Stimulated activated CD8-positive, alpha-beta memory T cell treated with anti-CD3 and anti-CD28 coated beads, Interleukin-7, amount 100 ng/mL, for 48 hours (primary cell): ENCODE results near the gene SF3B3.
A peak's percentile ranks its signal among the peaks of the same experiment; 100 is the strongest.
"Not testable (repeated sequence)": the region's sequence is repeated elsewhere in the genome, so short reads cannot be mapped to it uniquely, and the experiment has no call there.

Source experiments
- DNase-seq, 2 donors: peaks; one replicate each; pipeline ENCODE4 v3.0.0-alpha.2; 2020; ENCODE audit warnings: low read depth in 1 of 2; ENCODE audit errors: extremely low read depth in 1 of 2

SF3B3 gene

DNA sequence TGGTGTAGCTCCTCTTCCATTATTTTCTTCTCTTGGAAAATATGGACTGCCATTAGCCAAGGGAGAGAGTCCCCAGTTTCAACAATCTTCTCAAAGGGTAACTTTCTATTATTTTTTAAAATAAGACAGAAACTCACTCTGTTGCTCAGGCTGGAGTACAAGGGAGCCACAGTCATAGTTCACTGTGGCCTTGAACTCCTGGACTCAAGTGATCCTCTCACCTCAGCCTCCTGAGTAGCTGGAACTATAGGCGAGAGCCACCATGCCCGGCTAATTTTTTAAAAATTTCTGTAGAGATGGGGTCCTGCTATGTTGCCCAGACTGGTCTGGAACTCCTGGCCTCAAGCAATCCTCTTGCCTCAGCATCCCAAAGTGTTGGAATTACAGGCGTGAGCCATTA, 13.4 kb upstream of the SF3B3 start:
- DNase-seq: no peak

DNA sequence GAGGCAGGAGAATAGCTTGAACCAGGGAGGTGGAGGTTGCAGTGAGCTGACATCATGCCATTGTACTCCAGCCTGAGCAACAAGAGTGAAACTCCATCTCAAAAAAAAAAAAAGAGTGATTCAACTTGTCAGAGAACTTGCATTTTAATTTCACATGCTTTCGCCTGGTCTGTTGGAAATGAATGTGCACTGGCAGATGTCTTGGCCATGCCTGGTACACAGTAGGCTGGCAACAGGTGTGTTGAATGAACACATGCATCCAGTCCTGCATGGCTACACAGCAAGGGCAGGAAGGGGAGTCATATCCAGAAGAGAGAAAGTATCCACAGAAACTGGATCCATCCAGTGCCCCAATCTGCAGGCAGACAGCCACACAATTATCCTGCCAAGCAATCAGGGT, 11.8 kb upstream of the SF3B3 start:
- no peak for DNase-seq

DNA sequence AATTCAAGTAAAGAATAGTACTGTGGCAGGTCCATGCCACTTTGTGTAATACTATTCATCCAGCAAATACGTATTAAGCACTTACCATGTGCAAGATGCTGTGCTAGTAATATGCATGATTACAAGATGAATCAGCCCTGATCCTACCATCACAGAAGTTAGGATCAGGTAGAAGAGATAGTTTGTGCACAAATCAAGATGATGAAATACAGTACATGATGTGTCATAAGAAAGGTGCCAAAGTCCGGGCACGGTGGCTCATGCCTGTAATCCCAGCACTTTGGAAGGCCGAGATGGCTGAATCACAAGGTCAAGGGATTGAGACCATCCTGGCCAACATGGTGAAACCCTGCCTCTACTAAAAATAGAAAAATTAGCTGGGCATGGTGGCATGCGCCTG, 11.2 kb upstream of the SF3B3 start:
- DNase-seq: no peak

DNA sequence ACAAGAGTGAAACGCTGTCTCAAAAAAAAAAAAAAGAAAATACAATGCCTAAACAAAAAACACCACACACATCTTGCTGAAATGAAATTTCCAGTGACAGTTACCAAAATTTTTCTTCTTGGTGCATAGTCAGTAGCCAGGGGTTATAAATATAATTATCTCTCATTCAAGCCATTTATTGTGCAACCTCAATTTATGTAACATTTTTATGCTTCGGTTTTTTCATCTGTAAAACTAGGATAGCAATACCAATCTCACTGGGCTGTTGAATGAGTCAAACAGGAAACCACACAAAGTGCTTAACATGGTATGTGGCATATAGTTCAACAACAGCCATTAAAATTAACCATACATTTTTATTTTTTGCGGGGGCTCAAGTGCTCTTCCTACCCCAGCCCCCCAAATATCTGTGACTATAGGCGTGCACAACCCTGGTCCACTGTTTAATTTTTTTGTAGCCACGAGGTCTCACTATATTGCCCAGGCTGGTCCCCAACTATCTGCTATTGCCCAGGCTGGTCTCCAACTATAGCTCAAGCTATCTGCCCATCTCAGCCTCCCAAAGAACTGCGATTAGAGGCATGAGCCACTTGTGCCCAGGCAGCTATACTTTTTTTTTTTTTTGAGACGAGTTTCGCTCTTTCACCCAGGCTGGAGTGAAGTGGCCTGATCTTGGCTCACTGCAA, 2.9 kb upstream of the SF3B3 start:
- no peak for DNase-seq

DNA sequence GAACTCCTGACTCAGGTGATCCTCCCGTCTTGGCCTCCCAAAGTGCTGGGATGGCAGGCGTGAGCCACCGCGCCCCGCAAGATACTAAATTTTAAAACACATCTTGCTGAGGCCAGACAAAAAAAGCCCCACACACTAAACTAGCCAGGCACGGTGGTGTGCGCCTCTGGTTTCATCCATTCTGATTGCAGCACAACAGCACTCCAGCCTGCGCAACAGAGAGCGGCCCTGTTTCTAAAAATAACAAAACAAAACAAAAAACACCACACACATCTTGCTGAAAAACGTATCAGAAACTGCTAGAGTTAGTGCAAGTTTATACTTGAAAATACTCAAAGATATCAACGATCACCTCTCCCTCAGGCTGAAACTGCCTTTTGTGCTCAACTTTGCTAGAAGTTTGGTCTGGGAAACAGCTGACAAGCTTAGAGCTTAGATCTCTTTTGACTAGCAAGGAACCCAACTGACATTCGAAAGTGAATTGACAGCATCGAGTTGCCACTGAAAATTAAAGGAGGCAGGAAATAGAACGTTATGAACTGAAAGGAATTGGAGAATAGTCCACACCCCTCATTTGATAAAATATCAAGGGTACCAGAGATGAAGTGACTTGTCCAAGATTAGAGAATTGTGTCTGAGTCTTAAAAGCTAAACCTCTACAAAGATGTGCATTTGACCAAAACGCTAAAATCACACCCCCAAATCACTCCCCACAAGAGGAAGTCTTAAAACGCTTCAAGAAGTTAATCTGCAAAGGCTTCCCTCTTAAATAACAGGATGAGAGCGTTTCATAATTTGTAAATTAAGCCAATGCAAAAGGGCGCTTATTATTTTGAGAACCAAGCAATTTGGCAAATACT, 1.2 kb upstream of the SF3B3 start:
- DNase-seq: no peak

DNA sequence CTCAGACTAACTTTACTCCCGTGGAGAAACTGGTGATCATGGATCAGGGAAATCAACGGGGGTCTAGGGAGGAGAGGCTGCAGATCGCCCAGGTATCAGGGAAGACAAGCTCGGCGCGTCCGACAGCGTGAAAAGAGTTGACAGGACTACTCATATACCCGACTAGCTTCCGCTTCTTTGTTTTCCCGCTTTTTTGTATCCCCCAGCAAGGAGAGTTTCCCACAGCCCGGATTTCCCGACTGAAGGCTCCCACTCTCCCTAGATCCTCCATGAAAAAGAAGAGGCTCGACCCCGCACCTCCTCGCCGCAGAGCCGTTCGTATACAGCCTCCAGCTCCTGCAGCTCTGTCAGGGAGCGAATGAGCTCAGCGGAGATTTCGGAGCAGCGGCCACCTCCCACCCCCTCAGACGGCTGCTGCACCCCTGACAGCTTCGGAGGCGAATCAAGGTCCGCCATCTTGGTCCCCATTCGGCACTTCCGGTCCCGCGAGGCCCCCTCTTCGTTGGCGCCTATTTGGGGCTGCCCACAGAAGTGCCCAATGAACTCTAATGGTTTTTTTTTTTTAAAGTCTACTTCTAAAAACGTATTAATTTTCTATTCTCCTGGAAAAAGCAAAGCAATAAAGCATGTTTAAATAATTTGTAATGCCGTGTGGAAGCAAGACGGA, 407 bp upstream of the SF3B3 start, which contains the start of gene COG4:
TSS of gene COG4 (minus strand) at position 479 of the 667 bp plus-strand sequence. CDS start at position 468, 11 bp downstream.
- peak; percentile 79 to 90 for DNase-seq

DNA sequence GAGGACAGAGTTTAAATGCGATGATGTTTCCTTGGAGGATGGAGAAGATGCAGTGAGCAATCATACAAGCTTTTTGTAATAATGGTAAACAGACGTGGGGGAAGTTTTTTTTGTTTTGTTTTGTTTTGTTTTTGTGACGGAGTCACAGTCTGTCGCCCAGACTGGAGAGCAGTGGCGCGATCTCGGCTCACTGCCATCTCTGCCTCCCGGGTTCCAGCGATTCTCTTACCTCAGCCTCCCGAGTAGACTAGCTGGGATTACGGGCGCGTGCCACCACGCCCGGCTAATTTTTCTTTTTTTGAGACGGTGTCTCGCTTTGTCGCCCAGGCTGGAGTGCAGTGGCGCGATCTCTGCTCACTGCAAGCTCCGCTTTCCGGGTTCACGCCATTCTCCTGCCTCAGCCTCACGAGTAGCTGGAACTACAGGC, 796 bp downstream of the SF3B3 start:
- not testable (repeated sequence) for DNase-seq

DNA sequence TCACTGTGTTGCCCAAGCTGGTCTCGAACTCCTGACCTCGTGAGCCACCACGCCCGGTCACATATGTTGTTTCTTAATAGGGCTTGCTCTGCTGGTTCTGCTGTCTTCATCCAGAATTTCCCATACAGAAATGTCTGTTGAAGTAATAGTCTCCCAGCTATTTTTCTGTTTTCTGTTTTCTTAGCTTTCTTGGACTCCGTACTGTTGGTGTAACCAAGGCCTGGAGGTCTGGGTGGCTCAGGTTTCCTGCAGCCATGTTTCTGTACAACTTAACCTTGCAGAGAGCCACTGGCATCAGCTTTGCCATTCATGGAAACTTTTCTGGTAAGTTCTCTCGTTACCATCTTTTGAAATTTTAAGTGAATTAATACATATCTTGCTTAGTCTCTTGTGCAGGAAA, 2.8 kb downstream of the SF3B3 start:
- no peak for DNase-seq

DNA sequence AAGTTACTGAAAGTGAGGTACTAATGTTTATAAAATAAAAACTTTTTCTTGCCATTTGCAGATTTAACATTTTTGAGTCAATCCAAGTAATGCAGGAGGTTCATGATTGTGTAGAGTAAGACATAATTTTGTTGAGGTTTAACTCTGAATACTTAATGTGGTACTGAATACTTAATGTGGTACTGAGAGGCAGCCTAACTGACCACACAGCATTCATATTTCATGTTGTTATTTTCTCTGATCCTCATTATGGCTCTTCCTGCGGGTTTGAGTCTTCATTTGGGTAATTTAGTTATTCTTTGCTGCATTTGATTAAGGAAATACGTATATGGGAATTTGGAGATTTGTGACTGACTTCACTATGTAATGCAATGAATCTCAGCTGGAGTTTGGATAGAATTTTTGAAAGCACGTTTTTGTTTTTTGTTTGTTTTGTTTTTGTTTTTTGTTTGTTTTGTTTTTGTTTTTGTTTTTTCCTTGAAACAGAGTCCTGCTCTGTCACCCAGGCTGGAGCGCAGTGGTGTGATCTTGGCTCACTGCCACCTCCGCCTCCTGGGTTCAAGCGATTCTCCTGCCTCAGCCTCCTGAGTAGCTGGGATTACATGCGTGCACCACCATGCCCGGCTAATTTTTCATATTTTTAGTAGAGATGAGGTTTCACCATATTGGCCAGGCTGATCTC, 3.8 kb downstream of the SF3B3 start:
- no peak for DNase-seq

DNA sequence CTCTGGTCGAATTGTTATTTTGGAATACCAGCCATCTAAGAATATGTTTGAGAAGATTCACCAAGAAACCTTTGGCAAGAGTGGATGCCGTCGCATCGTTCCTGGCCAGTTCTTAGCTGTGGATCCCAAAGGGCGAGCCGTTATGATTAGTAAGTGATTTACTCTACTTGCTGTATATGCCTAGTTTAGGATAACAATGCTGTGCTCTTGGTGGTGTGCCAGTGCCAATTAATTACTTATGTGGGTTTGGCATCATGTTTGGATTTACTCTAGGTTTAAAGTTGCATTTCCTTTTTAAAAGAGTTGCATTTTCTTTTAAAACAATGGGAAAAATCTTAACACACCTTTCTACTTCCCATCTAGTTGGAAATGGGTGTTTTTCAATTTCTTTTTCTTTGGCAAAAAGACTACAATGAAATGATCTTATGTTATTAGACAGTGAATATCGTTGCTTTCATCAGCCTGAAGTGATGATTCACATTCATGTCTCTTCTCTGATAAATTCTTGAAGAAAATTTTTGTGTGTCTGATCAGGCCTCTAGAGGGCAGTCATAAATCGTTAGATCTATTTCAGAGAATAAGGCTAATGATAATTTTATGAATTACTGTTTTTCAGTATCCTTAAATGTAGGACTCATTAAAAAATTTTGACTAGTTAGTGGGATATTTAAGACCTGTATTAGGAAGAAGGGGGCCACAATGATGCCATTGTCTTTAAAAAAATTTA, 5.6 kb downstream of the SF3B3 start:
- no peak for DNase-seq

DNA sequence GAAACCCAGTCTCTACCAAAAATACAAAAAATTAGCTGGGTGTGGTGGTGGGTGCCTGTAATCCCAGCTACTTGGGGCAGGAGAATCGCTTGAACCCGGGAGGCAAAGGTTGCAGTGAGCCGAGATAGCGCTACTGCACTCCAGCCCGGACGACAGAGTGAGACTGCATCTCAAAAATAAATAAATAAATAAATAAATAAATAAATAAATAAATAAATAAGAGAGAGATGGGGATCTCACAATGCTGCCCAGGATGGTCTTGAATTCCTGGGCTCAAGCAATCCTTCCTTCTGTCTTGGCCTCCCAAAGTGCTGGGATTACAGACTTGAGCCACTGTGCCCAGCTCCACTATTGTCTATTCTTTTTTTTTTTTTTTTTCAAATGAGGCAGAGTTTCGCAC, 6.3 kb downstream of the SF3B3 start:
- not testable (repeated sequence) for DNase-seq

DNA sequence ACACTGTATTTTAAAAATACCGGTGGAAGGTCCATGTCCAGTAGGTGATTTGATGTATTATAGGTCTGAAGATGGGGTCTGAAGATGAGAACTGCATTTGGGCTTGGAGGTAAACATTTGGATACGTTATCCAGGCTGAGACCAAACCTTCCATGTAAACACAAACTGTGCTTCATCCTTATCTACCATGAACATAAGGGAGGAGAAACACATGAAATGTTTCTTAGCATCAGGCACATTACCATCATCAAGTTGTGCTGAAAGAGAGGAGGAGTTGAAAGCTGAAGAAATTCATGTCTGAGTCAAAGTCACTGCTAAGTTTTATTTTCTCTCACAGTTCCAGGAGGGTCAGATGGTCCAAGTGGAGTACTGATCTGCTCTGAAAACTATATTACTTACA, 11.4 kb downstream of the SF3B3 start:
- no peak for DNase-seq

DNA sequence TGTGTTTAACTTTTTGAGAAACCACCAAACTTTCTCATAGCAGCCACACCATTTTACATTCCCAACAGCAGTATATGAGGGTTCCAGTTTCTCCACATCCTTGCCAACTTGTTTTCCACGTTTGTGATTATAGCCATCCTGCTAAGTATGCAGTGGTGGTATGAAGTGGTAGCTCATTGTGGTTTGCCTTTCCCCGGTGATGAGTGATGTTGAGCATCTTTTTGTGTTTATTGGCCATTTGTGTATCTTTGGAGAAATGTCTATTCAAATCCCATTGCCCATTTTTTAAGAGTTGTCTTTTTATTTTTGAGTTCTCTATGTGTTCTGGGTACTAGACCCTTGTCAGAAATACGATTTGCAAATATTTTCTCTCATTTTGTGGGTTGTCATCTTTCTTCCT, 17.4 kb downstream of the SF3B3 start:
- no peak for DNase-seq

DNA sequence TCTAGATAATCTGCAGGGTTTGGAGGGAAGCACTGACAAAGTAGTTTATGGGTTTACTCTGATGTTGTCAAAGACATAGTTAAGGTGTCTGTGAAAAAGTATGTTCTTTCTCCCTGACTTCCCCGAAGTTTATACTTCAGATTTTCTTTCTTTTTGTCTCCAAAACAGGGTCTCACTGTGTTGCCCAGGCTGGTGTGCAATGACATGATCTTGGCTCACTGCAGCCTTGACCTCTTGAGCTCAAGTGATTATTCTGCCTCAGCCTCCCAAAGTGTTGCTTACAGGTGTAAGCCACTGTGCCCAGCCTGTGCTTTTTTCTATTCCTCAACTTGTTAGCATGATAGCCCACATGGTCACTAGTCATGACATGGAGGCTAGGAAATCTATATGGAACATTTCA, 20.9 kb downstream of the SF3B3 start:
- DNase-seq: no peak

DNA sequence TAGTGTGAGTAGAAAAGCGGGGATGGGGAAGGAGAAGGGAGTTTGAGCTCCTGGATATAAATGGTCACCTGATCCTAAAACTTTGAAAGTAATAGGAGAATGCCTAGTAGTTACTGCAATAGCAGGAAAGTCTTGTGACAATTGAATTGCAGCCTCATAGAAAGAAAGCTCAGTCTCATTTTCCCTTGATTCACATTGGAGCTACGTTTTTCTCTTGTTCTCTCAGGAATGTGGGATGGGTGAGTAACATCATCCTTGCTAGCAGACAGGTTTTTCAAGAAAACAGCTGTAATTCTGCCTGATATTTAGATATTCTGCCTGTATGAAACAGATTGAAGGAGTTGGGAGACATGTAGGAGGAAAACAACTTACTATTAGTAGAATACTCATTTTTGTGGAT, 25.3 kb downstream of the SF3B3 start:
- no peak for DNase-seq

DNA sequence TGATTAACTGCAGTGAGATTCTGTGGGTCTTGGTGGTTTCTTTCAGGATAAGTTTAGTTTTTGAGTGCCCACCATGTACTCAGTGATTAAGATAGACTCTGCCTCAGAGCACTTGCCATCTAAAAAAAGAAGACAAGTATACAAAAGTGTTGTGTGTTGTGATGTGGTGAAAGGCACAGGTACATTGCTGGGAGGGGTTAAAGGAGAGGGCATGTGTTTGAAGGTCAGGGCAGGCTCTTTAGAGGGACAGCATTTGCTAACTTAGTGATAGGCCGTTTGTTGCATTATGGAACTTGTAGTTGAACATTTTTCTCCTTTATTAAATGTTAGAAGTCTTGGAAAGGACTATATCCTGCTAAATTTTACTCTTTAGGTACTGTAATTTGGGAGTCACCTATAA, 26.5 kb downstream of the SF3B3 start:
- DNase-seq: no peak

DNA sequence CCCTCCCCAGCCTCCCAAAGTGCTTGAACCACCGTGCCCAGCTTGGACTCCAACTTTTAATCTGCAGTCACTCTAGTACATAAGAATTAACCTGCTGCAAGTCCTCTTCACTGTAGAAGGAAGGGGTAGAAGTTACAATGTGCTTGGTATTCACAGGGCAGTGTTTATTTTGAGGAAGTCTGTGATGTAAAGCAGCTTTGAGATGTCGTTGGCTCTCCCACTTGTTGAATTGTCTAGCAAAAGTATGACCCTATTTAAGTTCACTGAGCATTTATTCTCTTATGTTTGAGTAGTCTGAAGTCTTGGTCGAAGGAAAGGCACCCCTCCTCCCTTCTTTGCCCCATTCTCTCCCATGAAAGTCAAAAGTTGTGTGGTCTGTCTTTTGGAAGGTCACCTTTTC, 28.2 kb downstream of the SF3B3 start:
- no peak for DNase-seq

DNA sequence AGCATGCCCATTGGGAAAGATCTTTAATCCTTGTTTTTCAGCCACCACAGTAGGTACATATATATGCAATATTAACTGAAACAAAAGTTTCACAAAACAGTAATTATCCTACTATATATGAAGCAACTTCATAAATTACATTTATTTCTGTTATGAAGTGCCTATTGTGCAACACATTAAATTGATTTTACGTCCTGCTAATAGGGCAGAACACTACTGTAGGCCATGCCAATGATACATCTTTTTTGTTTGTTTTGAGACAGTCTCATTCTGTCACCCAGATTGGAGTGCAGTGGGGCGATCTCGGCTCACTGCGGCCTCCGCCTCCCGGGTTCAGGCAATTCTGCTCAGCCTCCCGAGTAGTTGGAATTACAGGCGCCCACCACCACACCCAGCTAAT, 29.1 kb downstream of the SF3B3 start:
- no peak for DNase-seq

DNA sequence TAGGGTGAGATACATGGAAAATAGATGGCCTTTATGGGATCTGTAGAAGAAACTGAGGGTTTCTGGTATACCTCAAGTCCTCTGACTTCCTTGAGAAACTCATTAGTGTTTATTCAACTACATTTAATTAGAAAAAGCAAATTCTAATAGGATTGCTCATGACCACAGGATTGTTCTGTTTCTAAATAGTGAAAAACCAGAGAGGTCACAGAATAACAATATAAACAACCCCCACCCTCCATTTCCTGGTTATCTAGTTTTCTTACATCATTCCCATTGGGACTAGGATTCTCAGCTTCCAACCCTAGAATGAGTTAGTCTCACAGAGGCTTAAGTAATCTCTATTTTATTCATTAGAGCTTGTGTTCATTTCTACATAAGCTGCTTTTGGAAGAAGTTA, 30.0 kb downstream of the SF3B3 start:
- no peak for DNase-seq

DNA sequence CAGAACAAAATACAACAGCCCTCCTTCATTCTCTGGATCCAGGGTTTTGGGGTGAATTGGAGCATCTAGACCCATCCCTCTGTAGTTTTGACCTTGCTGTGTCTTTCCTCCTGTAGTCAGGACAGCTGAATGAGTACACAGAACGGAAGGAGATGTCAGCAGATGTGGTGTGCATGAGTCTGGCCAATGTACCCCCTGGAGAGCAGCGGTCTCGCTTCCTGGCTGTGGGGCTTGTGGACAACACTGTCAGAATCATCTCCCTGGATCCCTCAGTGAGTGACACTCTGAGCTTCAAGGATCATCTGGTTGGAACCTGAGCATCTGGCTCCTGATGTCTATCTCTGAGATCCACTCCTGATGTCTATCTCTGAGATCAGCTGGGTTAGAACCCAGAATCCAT, 32.4 kb downstream of the SF3B3 start:
- DNase-seq: no peak

DNA sequence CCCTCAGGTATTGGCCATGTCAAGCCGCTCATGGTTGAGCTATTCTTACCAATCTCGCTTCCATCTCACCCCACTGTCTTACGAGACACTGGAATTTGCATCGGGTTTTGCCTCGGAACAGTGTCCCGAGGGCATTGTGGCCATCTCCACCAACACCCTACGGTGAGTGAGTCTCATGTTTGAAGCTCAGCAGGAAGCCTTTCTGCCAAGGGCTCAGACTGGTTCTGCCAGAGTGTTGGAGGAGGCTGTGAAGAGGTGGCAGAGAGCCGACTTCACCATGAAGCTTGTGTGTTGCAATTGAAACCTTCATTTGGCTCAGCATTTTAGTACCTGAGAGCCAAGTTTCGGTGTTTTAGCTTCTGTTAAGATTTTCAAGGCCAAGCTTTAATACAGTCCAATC, 38.0 kb downstream of the SF3B3 start:
- no peak for DNase-seq
